ENCODE measurements around the gene SHLD1. TPM values are rescaled to one million over a fixed set of nuclear protein-coding genes. Genes with fewer than 3 reads are reported as not detected.
"Not testable (repeated sequence)": the region's sequence is repeated elsewhere in the genome, so short reads cannot be mapped to it uniquely, and the experiment has no call there.

The SHLD1 gene
- total and polyA plus RNA-seq, 2 donors (not counting 1 experiment from before 2014, with no cell fraction given), result 3.3 to 4.2 TPM

DNA sequence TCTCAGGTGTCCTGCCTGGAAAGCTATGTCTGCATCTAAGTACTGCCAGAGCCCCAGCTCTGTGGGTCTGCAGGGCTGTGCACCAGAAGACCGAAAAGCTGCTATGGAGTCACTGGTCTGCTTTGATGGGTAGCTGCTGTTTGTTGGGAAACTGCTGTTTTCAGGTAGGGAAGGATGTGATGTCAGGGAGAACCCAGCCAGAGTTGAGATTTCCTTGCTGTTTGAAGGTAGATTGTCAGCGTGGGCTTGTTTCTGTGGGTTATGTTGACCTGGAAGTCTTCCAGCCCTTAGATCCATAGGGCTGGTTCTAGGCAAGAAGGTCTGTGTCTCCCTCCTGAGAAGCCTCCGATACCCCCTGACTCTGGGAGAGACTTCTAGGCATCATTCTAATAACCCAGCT, 12.2 kb upstream of the SHLD1 start:
- no peak for TF ChIP-seq EZH2 (IDR thresholded peaks at IDR 0.05; ENCODE audit: low read length, missing control alignments)
- TF ChIP-seq, protein P1, sequence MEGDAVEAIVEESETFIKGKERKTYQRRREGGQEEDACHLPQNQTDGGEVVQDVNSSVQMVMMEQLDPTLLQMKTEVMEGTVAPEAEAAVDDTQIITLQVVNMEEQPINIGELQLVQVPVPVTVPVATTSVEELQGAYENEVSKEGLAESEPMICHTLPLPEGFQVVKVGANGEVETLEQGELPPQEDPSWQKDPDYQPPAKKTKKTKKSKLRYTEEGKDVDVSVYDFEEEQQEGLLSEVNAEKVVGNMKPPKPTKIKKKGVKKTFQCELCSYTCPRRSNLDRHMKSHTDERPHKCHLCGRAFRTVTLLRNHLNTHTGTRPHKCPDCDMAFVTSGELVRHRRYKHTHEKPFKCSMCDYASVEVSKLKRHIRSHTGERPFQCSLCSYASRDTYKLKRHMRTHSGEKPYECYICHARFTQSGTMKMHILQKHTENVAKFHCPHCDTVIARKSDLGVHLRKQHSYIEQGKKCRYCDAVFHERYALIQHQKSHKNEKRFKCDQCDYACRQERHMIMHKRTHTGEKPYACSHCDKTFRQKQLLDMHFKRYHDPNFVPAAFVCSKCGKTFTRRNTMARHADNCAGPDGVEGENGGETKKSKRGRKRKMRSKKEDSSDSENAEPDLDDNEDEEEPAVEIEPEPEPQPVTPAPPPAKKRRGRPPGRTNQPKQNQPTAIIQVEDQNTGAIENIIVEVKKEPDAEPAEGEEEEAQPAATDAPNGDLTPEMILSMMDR (conservative IDR thresholded peaks at IDR 0.05 in 1 of 2, IDR thresholded peaks at IDR 0.05 in 1 of 2; ENCODE audit: low read depth in 1 of 2, low read length in 2 of 2), result no peak
- Histone ChIP-seq H2AFZ (ENCODE audit: low read length) (no peak overlapping the region), H3K4me2 (ENCODE audit: extremely low read depth, insufficient read depth, low read length) (no peak overlapping the region), H3K4me1 (ENCODE audit: control insufficient read depth, extremely low read depth, insufficient read depth, low read length) (peaks cover 9% of the 10 kb centered on the region), H3K27ac (ENCODE audit: insufficient read depth, low read length) (no peak overlapping the region), H3K79me2 (ENCODE audit: control insufficient read depth, insufficient read depth, low read length) (no peaks in the 10 kb centered on the region), H4K20me1 (ENCODE audit: control insufficient read depth, extremely low read depth, insufficient read depth, low read length) (no peaks in the 10 kb centered on the region), H3K9ac (ENCODE audit: insufficient read depth, low read length) (no peak overlapping the region), H3K9me3 (ENCODE audit: control insufficient read depth, insufficient read depth, low read depth, low read length) (no peaks in the 10 kb centered on the region), H3K36me3 (ENCODE audit: control insufficient read depth, insufficient read depth, low read length) (no peaks in the 10 kb centered on the region), H3K27me3 (ENCODE audit: control insufficient read depth, insufficient read depth, low read length) (no peaks in the 10 kb centered on the region), H3K4me3 (replicated peaks in 1 of 4; ENCODE audit: control extremely low read depth in 1 of 4, insufficient read depth in 1 of 4, low read depth in 3 of 4, low read length in 4 of 4) (no peak overlapping the region)
- no peak for DNase-seq (ENCODE audit: low read depth in 2 of 2)

DNA sequence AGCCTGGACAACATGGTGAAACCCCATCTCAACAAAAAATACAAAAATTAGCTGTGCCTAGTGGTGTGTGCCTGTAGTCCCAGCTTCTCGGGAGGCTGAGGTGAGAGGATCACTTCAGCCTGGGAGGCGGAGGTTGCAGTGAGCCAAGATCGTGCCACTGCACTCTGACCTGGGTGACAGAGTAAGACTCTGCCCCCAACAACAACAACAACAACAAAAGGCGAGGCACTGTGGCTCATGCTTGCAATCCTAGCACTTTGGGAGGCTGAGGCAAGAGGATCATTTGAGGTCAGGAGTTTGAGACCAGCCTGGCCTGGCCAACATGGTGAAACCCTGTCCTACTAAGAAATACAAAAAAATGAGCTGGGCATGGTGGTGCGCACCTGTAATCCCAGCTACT, 9.6 kb upstream of the SHLD1 start:
- H2AFZ ChIP-seq (ENCODE audit: low read length); H3K36me3 ChIP-seq (ENCODE audit: control insufficient read depth, insufficient read depth, low read length); H3K27ac ChIP-seq (ENCODE audit: insufficient read depth, low read length); H3K4me3 ChIP-seq (replicated peaks in 1 of 4; ENCODE audit: control extremely low read depth in 1 of 4, insufficient read depth in 1 of 4, low read depth in 3 of 4, low read length in 4 of 4); H3K79me2 ChIP-seq (ENCODE audit: control insufficient read depth, insufficient read depth, low read length); H3K4me1 ChIP-seq (ENCODE audit: control insufficient read depth, extremely low read depth, insufficient read depth, low read length); H3K9me3 ChIP-seq (ENCODE audit: control insufficient read depth, insufficient read depth, low read depth, low read length); H3K27me3 ChIP-seq (ENCODE audit: control insufficient read depth, insufficient read depth, low read length); H4K20me1 ChIP-seq (ENCODE audit: control insufficient read depth, extremely low read depth, insufficient read depth, low read length); DNase-seq (ENCODE audit: low read depth in 2 of 2); H3K9ac ChIP-seq (ENCODE audit: insufficient read depth, low read length); H3K4me2 ChIP-seq (ENCODE audit: extremely low read depth, insufficient read depth, low read length): not testable (repeated sequence)

DNA sequence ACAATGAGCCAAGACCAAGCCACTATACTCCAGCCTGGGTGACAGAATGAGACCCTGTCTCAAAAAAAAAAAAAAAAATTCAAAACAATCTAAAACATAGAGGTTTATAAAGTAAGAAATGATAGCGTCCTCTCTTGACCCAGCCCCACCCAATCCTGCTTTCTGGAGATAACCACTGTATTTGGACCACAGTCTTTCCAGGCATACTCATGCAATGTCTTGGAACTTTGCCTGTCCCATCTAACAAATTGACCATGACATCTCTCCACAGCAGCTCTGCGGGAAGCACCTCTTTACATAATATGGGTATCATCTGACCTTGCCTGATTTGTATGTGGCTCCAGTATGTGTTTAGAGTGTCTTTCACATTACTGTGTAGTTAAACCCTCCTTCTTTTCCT, 9.1 kb upstream of the SHLD1 start:
- TF ChIP-seq EZH2 (IDR thresholded peaks at IDR 0.05; ENCODE audit: low read length, missing control alignments), result no peak
- TF ChIP-seq, protein P1 (conservative IDR thresholded peaks at IDR 0.05 in 1 of 2, IDR thresholded peaks at IDR 0.05 in 1 of 2; ENCODE audit: low read depth in 1 of 2, low read length in 2 of 2), result no peak

More for the DNA sequence above, 9.1 kb upstream of the SHLD1 start:
- Histone ChIP-seq H3K27me3 (ENCODE audit: control insufficient read depth, insufficient read depth, low read length) (no peaks in the 10 kb centered on the region), H3K79me2 (ENCODE audit: control insufficient read depth, insufficient read depth, low read length) (no peaks in the 10 kb centered on the region), H3K9me3 (ENCODE audit: control insufficient read depth, insufficient read depth, low read depth, low read length) (no peaks in the 10 kb centered on the region), H2AFZ (ENCODE audit: low read length) (no peak overlapping the region), H3K9ac (ENCODE audit: insufficient read depth, low read length) (no peak overlapping the region), H3K4me1 (ENCODE audit: control insufficient read depth, extremely low read depth, insufficient read depth, low read length) (peaks cover 9% of the 10 kb centered on the region), H3K36me3 (ENCODE audit: control insufficient read depth, insufficient read depth, low read length) (no peaks in the 10 kb centered on the region), H4K20me1 (ENCODE audit: control insufficient read depth, extremely low read depth, insufficient read depth, low read length) (no peaks in the 10 kb centered on the region), H3K4me3 (replicated peaks in 1 of 4; ENCODE audit: control extremely low read depth in 1 of 4, insufficient read depth in 1 of 4, low read depth in 3 of 4, low read length in 4 of 4) (no peak overlapping the region), H3K27ac (ENCODE audit: insufficient read depth, low read length) (no peak overlapping the region), H3K4me2 (ENCODE audit: extremely low read depth, insufficient read depth, low read length) (no peak overlapping the region)
- DNase-seq (ENCODE audit: low read depth in 2 of 2), result peak; percentile 57 to 65
